Measurements from ENCODE around the gene TEF. TPM values are rescaled to one million over a fixed set of nuclear protein-coding genes. Genes with fewer than 3 reads are reported as not detected.
A peak's percentile ranks its signal among the peaks of the same experiment; 100 is the strongest.

TEF gene
- total and polyA plus RNA-seq, 9 of the 15 experiments (the other 6 are each of a cell fraction or from before 2014, with no cell fraction given) = 0.04 to 3.1 (median 1.2) TPM

GRCh38 chr22:41444360-41445128 lies 62.8 kb downstream of the TEF start (continued):
- TF ChIP-seq TEAD4 (IDR thresholded peaks at IDR 0.05; ENCODE audit: low read length) = no peak
- TF ChIP-seq TEAD4 (CRISPR knock-in tag; IDR thresholded peaks at IDR 0.05; ENCODE audit: borderline replicate concordance) = no peak
- no peak for TF ChIP-seq PHF21A (IDR thresholded peaks at IDR 0.05; ENCODE audit: borderline replicate concordance, low read depth)
- TF ChIP-seq POLR2AphosphoS2 (IDR thresholded peaks at IDR 0.05; ENCODE audit: low read length) = 0 out of 2 replicates have a peak, but pooled peaks have one; percentile 49
- TF ChIP-seq TCFL5 (CRISPR knock-in tag; conservative IDR thresholded peaks at IDR 0.05) = no peak
- no peak for TF ChIP-seq ZFP91 (CRISPR knock-in tag; IDR thresholded peaks at IDR 0.05)
- no peak for TF ChIP-seq CBX2 (IDR thresholded peaks at IDR 0.05; ENCODE audit: insufficient read depth, low read length, poor library complexity, severe bottlenecking)
- TF ChIP-seq ELK3 (CRISPR knock-in tag; IDR thresholded peaks at IDR 0.05) = no peak
- TF ChIP-seq ZNF124 (CRISPR knock-in tag; IDR thresholded peaks at IDR 0.05) = no peak
